Vagina (tissue), 2 donors: ENCODE data around the gene NLRC3. TPM values are rescaled to one million over a fixed set of nuclear protein-coding genes. Genes with fewer than 3 reads are reported as not detected.

Experiments
- DNase-seq, 2 donors: peaks; one replicate each; pipeline ENCODE4 v3.0.0-alpha.2; 2017; ENCODE audit errors: extremely low spot score in 2 of 2
- H3K27ac ChIP-seq: fragments of 200-600 bp; sonication (generic); one replicate; pipeline ENCODE4 v1.5.1; 2019
- H3K27me3 ChIP-seq: fragments of 200-600 bp; sonication (generic); one replicate; pipeline ENCODE4 v1.5.1; 2019
- H3K36me3 ChIP-seq, 2 donors: fragments of 200-600 bp; sonication (generic); one replicate each; pipeline ENCODE4 v1.5.1; 2017 to 2019
- H3K4me1 ChIP-seq: fragments of 200-600 bp; sonication (generic); one replicate; pipeline ENCODE4 v1.5.1; 2019
- H3K4me3 ChIP-seq, 2 donors: fragments of 200-600 bp; sonication (generic); 1 replicate in 1 of 2; 2 replicates in 1 of 2; pipeline ENCODE4 v1.5.1; 2016 to 2019
- H3K9me3 ChIP-seq: fragments of 200-600 bp; sonication (generic); one replicate; pipeline ENCODE4 v1.5.1; 2019
- POLR2A ChIP-seq, 2 donors: fragments of 450-650 bp; IDR thresholded peaks; one replicate each; pipeline ENCODE4 v1.6.1; 2017; ENCODE audit warnings: antibody characterized with exemption in 2 of 2, mild to moderate bottlenecking in 2 of 2, moderate library complexity in 2 of 2
- POLR2AphosphoS5 ChIP-seq, 2 donors: sonication (generic); formaldehyde crosslinking; IDR thresholded peaks; one replicate each; pipeline ENCODE4 v1.9.0; 2017; ENCODE audit warnings: antibody characterized with exemption in 2 of 2, mild to moderate bottlenecking in 2 of 2, low read depth in 1 of 2; ENCODE audit not compliant: insufficient read depth in 1 of 2
- intact Hi-C: fragments of 100-400 bp; cut with DNase I; formaldehyde crosslinking; loops from one replicate; pipeline ENCODE4 v1.15.1; 2023
- total RNA-seq: library from RNA; depleted of rRNA; stranded (reverse); fragments of >200 nt; gene quantifications from one replicate; pipeline ENCODE4 v1.2.3, GENCODE V29; 2016
- TF ChIP-seq, protein P1 (sequence below), 3 experiments: fragments of 450-650 bp in 2 of 3; fragments of 200-600 bp in 1 of 3; sonication (generic) in 1 of 3; IDR thresholded peaks; one replicate each; pipeline ENCODE4 v1.5.1; 2017 to 2019; ENCODE audit warnings: antibody characterized with exemption in 3 of 3, mild to moderate bottlenecking in 2 of 3, moderate library complexity in 2 of 3

Gene NLRC3
- total RNA-seq, 1 donor from 2014 or later = 12.5 TPM

DNA sequence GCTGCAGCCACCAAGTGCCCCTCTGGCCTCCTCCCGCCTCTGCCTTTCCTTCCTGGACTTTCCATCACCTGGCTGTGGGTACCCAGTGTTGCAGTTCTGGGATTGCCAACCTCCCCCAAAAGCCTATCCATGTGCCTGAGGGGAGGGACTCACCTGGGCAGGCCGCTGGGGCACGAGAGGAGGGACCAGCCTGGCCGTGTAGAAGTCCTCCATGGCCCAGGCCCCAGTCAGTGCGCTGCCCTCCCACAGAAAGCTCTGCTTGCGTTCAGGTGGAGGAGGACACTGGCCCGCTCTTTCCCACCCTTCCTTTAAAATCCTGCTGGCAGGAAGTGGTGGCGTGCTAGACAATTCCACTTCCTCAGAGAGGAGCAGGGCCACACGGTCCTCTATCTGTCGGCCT is 20.0 kb upstream of the NLRC3 start:
- TF ChIP-seq, protein P1, sequence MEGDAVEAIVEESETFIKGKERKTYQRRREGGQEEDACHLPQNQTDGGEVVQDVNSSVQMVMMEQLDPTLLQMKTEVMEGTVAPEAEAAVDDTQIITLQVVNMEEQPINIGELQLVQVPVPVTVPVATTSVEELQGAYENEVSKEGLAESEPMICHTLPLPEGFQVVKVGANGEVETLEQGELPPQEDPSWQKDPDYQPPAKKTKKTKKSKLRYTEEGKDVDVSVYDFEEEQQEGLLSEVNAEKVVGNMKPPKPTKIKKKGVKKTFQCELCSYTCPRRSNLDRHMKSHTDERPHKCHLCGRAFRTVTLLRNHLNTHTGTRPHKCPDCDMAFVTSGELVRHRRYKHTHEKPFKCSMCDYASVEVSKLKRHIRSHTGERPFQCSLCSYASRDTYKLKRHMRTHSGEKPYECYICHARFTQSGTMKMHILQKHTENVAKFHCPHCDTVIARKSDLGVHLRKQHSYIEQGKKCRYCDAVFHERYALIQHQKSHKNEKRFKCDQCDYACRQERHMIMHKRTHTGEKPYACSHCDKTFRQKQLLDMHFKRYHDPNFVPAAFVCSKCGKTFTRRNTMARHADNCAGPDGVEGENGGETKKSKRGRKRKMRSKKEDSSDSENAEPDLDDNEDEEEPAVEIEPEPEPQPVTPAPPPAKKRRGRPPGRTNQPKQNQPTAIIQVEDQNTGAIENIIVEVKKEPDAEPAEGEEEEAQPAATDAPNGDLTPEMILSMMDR (IDR thresholded peaks at IDR 0.05) = no peak
- TF ChIP-seq POLR2A (IDR thresholded peaks at IDR 0.05) = no peak
- TF ChIP-seq POLR2AphosphoS5 (IDR thresholded peaks at IDR 0.05; ENCODE audit: insufficient read depth in 1 of 2, low read depth in 1 of 2) = no peak
- Histone ChIP-seq H3K9me3 (no peaks in the 10 kb centered on the region), H3K36me3 (peaks cover 0 to 14% of the 10 kb centered on the region in 2 donors), H3K4me1 (no peaks in the 10 kb centered on the region), H3K27ac (no peak overlapping the region), H3K4me3 (no peak overlapping the region), H3K27me3 (no peaks in the 10 kb centered on the region)
- intact Hi-C loops = no loop called here
- no peak for DNase-seq

DNA sequence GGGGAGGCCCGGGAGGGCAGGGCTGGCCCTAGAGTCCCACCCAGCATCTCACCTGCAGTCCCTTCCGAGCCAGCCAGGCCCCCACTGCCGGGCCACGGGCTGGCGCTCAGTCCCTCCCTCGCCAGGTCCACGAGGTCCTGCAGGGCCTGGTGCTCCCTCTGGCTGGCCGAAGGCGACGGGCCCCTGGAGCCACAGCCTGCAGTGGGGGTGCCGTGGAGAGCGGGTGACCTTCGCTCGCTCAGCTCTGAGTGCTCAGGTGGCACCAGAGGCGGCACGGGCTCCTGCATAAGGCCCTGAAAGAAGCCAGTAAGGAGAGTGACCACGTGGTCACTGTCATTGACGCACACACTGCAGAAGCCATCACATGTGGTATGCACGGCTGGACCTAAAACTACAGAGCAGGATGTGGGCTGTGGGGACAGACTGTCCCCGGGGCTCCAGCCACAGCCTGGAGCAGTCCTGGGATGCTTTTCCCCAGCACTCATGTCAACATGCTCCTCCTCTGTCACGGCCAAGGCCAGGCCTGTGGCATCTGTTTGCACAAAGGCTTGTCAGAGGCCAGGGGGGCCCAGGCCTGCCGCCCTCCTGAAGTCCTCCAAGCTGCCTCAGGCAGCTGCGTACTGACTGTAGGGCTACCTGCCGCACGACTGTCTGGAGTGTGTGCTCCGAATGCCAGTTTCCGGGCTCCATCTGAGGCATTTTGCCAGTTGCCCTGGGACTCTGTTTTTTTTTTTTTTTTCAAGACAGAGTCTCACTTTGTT is 19.1 kb upstream of the NLRC3 start:
- peaks cover 0 to 7% of the 10 kb centered on the region in 2 donors for H3K36me3 ChIP-seq
- DNase-seq = no peak

DNA sequence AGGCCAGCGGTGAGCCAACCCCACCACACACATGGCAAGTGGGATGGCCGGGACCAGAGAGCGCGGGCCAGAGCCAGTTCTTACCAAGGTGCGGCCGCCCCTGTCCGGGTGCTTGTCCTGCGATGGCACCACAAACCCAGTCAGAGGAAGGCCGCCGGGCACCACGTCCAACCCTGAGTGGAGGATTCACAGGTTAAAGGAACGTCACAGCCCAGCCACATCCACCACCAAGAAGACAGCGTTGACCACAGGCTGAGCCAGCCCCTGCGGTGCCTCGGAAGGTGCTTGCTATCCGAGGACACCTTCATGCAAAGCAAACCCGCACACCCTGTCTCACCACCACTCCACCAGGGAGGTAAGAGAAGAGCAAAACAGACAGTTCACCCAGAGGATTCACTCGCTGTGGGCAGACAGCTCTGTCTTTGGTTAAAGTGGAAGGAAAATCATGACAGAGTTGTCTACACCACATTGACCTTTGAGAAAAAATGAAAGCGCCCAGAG is 18.4 kb upstream of the NLRC3 start:
- Histone ChIP-seq H3K27ac (no peak overlapping the region), H3K36me3 (peaks cover 0 to 7% of the 10 kb centered on the region in 2 donors), H3K27me3 (no peaks in the 10 kb centered on the region), H3K4me3 (no peak overlapping the region), H3K9me3 (no peaks in the 10 kb centered on the region), H3K4me1 (no peaks in the 10 kb centered on the region)
- intact Hi-C loops = no loop called here
- TF ChIP-seq POLR2A (IDR thresholded peaks at IDR 0.05) = no peak
- DNase-seq = no peak

More for the DNA sequence above, 19.1 kb upstream of the NLRC3 start:
- intact Hi-C loops = no loop called here
- H3K27me3 ChIP-seq = no peaks in the 10 kb centered on the region
- no peaks in the 10 kb centered on the region for H3K4me1 ChIP-seq
- no peak overlapping the region for H3K4me3 ChIP-seq
- no peaks in the 10 kb centered on the region for H3K9me3 ChIP-seq
- TF ChIP-seq, protein P1 (IDR thresholded peaks at IDR 0.05) = no peak
- TF ChIP-seq POLR2A (IDR thresholded peaks at IDR 0.05) (no peak), POLR2AphosphoS5 (IDR thresholded peaks at IDR 0.05; ENCODE audit: insufficient read depth in 1 of 2, low read depth in 1 of 2) (no peak)
- no peak overlapping the region for H3K27ac ChIP-seq

DNA sequence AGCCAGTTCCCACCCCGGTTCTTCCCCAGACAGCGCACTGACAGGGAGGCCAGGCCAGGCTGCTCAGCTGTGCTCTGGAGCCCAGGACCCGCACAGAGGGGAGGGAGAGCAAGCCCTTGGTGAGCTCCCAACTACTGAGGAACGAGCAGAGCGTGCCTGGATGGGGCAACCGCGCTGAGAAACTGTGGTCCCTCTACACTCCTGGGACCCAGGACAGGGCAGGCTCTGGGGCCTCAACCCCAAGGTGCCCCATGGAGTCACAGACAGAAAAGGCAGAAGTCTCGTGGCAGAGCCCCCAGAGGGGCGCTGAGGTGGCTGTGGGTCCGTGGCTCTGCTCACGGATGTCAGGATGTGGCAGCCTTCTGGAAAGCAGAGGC is 17.9 kb upstream of the NLRC3 start:
- Histone ChIP-seq H3K4me3 (no peak overlapping the region), H3K27ac (no peak overlapping the region), H3K36me3 (peaks cover 0 to 7% of the 10 kb centered on the region in 2 donors), H3K4me1 (no peaks in the 10 kb centered on the region), H3K27me3 (no peaks in the 10 kb centered on the region), H3K9me3 (no peaks in the 10 kb centered on the region)
- no peak for DNase-seq
- intact Hi-C loops = no loop called here
- TF ChIP-seq POLR2AphosphoS5 (IDR thresholded peaks at IDR 0.05; ENCODE audit: insufficient read depth in 1 of 2, low read depth in 1 of 2) (no peak), POLR2A (IDR thresholded peaks at IDR 0.05) (no peak)
- TF ChIP-seq, protein P1 (IDR thresholded peaks at IDR 0.05) = no peak

DNA sequence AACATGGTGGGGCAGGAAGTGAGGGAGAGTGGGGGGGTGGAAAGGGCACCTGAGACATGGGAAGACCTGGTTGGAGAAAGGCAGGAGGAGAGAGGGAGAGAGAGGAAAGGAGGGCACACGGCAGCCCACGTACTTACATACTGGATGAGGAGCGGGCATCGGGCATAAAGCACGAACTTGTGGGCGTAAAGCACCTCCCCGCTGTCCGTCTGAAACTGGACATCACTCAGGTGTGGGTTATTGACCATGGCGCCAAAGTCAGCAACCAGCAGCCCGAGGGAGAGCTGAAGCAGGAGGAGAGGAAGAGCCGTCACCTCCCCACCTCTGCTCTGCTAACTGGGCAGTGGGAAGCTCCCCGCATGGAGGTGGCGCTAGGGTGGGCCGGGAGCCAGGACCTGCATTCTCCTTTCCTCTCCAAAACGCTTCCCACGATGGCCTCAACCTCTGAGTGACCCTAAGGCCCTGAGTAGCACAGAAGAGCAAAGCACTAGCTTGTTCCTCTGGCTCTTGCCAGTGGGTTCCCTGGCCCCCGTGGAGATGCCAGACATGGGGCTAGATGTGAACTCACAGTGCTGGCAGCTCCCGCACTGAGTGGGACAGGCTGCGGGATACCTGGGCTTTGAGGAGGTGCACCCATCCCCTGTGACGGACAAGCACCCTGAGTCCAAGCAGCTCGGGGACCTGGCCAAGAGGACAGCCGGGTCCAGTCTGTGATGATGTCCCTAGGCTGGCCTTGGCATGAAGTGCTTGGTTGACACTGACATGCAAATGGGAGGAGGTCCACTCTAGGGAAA is 17.3 kb upstream of the NLRC3 start:
- Histone ChIP-seq H3K4me1 (no peaks in the 10 kb centered on the region), H3K36me3 (peaks cover 0 to 7% of the 10 kb centered on the region in 2 donors), H3K4me3 (no peak overlapping the region), H3K27me3 (no peaks in the 10 kb centered on the region), H3K27ac (no peak overlapping the region), H3K9me3 (no peaks in the 10 kb centered on the region)
- TF ChIP-seq POLR2AphosphoS5 (IDR thresholded peaks at IDR 0.05; ENCODE audit: insufficient read depth in 1 of 2, low read depth in 1 of 2) (no peak), POLR2A (IDR thresholded peaks at IDR 0.05) (no peak)
- TF ChIP-seq, protein P1 (IDR thresholded peaks at IDR 0.05) = no peak
- DNase-seq = no peak
- intact Hi-C loops = no loop called here
